OCI-LY7 (cell line): ENCODE data around the gene ZNF672. TPM values are rescaled to one million over a fixed set of nuclear protein-coding genes. Genes with fewer than 3 reads are reported as not detected.

ENCODE experiments used
- BruUV-seq: library from RNA; stranded (reverse); fragments of 400-500 nt; replicated peaks from 2 replicates; lab custom pipeline; 2021; lab: Mats Ljungman, UMichigan
- CTCF ChIA-PET: fragments of 300-600 bp; sonication (Branson Sonifier 250); formaldehyde crosslinking; loops from one replicate; lab custom pipeline; 2022; ENCODE audit warnings: antibody characterized with exemption; ENCODE audit not compliant: unreplicated experiment; lab: Charles Lee
- POLR2A ChIA-PET: fragments of 300-600 bp; sonication (Branson Sonifier 250); formaldehyde crosslinking; loops from one replicate; lab custom pipeline; 2022; ENCODE audit warnings: antibody characterized with exemption; lab: Charles Lee
- DNase-seq: peaks from one replicate; pipeline ENCODE4 v3.0.0-alpha.2; 2015; ENCODE audit warnings: low spot score
- H2AFZ ChIP-seq: fragments of 200-600 bp; sonication (generic), shearing (Covaris generic); 2 replicates; pipeline ENCODE4 v1.6.1; 2014; ENCODE audit warnings: mild to moderate bottlenecking, antibody characterized with exemption, low read length, moderate library complexity
- H3K27ac ChIP-seq: fragments of 200-600 bp; sonication (generic); 2 replicates; pipeline ENCODE4 v1.5.1; 2014; ENCODE audit warnings: mixed run types, low read depth, mild to moderate bottlenecking, moderate library complexity, low read length, inconsistent platforms; ENCODE audit not compliant: poor library complexity, severe bottlenecking
- H3K36me3 ChIP-seq: fragments of 200-600 bp; sonication (generic); 2 replicates; pipeline ENCODE4 v1.6.1; 2014; ENCODE audit warnings: mild to moderate bottlenecking, antibody characterized with exemption, low read length, moderate library complexity, mixed read lengths; ENCODE audit not compliant: insufficient read depth
- H3K4me1 ChIP-seq: fragments of 200-600 bp; sonication (generic); 2 replicates; pipeline ENCODE4 v1.5.1; 2014; ENCODE audit warnings: mild to moderate bottlenecking, low read length; ENCODE audit not compliant: insufficient read depth, poor library complexity, severe bottlenecking
- H3K4me2 ChIP-seq: fragments of 200-600 bp; sonication (generic); 2 replicates; pipeline ENCODE4 v1.6.1; 2014; ENCODE audit warnings: mild to moderate bottlenecking, low read length
- H3K4me3 ChIP-seq: fragments of 200-600 bp; sonication (generic); 2 replicates; pipeline ENCODE4 v1.5.1; 2014; ENCODE audit warnings: mild to moderate bottlenecking, low read depth, low read length; ENCODE audit not compliant: poor library complexity, severe bottlenecking
- H3K79me2 ChIP-seq: fragments of 200-600 bp; sonication (generic); 2 replicates; pipeline ENCODE4 v1.6.1; 2016; ENCODE audit warnings: low read depth, mild to moderate bottlenecking, low read length, moderate library complexity, mixed read lengths; ENCODE audit not compliant: insufficient read depth
- H3K9me2 ChIP-seq: fragments of 200-600 bp; sonication (generic); 2 replicates; pipeline ENCODE4 v1.6.1; 2016; ENCODE audit warnings: mild to moderate bottlenecking, low read length, mixed read lengths; ENCODE audit not compliant: insufficient read depth
- H3K9me3 ChIP-seq: fragments of 200-600 bp; sonication (generic); 2 replicates; pipeline ENCODE4 v1.6.1; 2014; ENCODE audit warnings: mild to moderate bottlenecking, mixed run types, low read length, mixed read lengths
- H4K20me1 ChIP-seq: fragments of 200-600 bp; sonication (generic); 2 replicates; pipeline ENCODE4 v1.6.1; 2014; ENCODE audit warnings: mild to moderate bottlenecking, antibody characterized with exemption, low read length, moderate library complexity, mixed read lengths; ENCODE audit not compliant: insufficient read depth
- EZH2phosphoT487 ChIP-seq: fragments of 200-600 bp; sonication (generic); IDR thresholded peaks from 2 replicates; pipeline ENCODE4 v1.6.1; 2018; ENCODE audit warnings: low read depth, borderline replicate concordance, mild to moderate bottlenecking, mixed run types, antibody characterized with exemption, low read length, moderate library complexity, mixed read lengths
- intact Hi-C: fragments of 100-400 bp; cut with micrococcal nuclease; formaldehyde crosslinking; loops from one replicate; pipeline ENCODE4 v1.10.0; 2022; ENCODE audit not compliant: unreplicated experiment
- total RNA-seq, 2 experiments: library from RNA; depleted of rRNA in 1 of 2; stranded (reverse); fragments of >200 nt in 1 of 2; shearing (Covaris generic) in 1 of 2; gene quantifications; 2 replicates each; pipeline ENCODE4 v1.2.3, GENCODE V29; 2014 to 2022
- TF ChIP-seq, protein P1 (sequence below): fragments of 200-600 bp; sonication (generic); conservative IDR thresholded peaks from 2 replicates; pipeline ENCODE4 v1.5.1; 2014; ENCODE audit warnings: mild to moderate bottlenecking, antibody characterized with exemption, low read length, moderate library complexity, mixed read lengths

The ZNF672 gene
- total RNA-seq, 2 experiments from 2014 or later = 52.7 to 56.1 TPM

GRCh38 chr1:248843687-248844086, 5.7 kb downstream of the ZNF672 start:
- CTCF ChIA-PET = no interaction called here

DNA sequence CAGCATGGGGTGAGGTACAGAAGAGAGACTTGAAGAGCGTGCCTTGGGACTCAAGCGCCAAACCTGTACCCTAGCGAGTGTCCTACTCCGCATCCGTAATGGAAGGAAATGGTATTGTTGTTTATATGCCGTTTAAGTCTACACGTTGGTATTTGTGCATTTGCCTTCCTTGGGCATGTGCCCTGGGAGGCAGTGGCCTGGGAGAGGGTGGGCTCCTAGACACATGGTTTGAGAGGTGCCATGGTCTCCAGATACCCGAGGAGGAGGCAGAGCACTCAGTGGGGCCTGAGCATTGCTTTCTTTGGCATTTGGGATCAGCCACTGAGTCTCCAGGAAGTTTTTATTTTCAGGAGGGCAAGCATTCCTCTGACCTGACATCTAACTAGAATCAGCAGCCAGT, 6.5 kb downstream of the ZNF672 start:
- H3K9me2 ChIP-seq = no peaks in the 10 kb centered on the region
- no peak overlapping the region for H2AFZ ChIP-seq
- peaks cover 10% of the 10 kb centered on the region for H3K79me2 ChIP-seq
- intact Hi-C loops = no loop called here
- no peaks in the 10 kb centered on the region for H3K9me3 ChIP-seq
- peaks cover 4% of the 10 kb centered on the region for H3K4me1 ChIP-seq
- H3K36me3 ChIP-seq = peaks cover 64% of the 10 kb centered on the region
- BruUV-seq = no TSS peak
- H3K4me2 ChIP-seq = no peak overlapping the region
- POLR2A ChIA-PET = no interaction called here
- no peak overlapping the region for H3K4me3 ChIP-seq
- no peaks in the 10 kb centered on the region for H4K20me1 ChIP-seq
- CTCF ChIA-PET = no interaction called here
- no peak for DNase-seq
- no peak overlapping the region for H3K27ac ChIP-seq
- TF ChIP-seq EZH2phosphoT487 = no peak
- TF ChIP-seq, protein P1, sequence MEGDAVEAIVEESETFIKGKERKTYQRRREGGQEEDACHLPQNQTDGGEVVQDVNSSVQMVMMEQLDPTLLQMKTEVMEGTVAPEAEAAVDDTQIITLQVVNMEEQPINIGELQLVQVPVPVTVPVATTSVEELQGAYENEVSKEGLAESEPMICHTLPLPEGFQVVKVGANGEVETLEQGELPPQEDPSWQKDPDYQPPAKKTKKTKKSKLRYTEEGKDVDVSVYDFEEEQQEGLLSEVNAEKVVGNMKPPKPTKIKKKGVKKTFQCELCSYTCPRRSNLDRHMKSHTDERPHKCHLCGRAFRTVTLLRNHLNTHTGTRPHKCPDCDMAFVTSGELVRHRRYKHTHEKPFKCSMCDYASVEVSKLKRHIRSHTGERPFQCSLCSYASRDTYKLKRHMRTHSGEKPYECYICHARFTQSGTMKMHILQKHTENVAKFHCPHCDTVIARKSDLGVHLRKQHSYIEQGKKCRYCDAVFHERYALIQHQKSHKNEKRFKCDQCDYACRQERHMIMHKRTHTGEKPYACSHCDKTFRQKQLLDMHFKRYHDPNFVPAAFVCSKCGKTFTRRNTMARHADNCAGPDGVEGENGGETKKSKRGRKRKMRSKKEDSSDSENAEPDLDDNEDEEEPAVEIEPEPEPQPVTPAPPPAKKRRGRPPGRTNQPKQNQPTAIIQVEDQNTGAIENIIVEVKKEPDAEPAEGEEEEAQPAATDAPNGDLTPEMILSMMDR = no peak

More at GRCh38 chr1:248843687-248844086, 5.7 kb downstream of the ZNF672 start:
- Histone ChIP-seq H3K9me2 (no peaks in the 10 kb centered on the region), H3K4me2 (no peak overlapping the region), H3K36me3 (peaks cover 56% of the 10 kb centered on the region), H3K4me1 (peaks cover 8% of the 10 kb centered on the region), H3K27ac (no peak overlapping the region), H3K79me2 (peaks cover 16% of the 10 kb centered on the region), H4K20me1 (no peaks in the 10 kb centered on the region), H3K9me3 (no peaks in the 10 kb centered on the region), H3K4me3 (no peak overlapping the region), H2AFZ (no peak overlapping the region)
- no peak for DNase-seq
- TF ChIP-seq EZH2phosphoT487 = no peak
- TF ChIP-seq, protein P1 = no peak
- intact Hi-C loops = no loop called here
- POLR2A ChIA-PET = no interaction called here
- no TSS peak for BruUV-seq

DNA sequence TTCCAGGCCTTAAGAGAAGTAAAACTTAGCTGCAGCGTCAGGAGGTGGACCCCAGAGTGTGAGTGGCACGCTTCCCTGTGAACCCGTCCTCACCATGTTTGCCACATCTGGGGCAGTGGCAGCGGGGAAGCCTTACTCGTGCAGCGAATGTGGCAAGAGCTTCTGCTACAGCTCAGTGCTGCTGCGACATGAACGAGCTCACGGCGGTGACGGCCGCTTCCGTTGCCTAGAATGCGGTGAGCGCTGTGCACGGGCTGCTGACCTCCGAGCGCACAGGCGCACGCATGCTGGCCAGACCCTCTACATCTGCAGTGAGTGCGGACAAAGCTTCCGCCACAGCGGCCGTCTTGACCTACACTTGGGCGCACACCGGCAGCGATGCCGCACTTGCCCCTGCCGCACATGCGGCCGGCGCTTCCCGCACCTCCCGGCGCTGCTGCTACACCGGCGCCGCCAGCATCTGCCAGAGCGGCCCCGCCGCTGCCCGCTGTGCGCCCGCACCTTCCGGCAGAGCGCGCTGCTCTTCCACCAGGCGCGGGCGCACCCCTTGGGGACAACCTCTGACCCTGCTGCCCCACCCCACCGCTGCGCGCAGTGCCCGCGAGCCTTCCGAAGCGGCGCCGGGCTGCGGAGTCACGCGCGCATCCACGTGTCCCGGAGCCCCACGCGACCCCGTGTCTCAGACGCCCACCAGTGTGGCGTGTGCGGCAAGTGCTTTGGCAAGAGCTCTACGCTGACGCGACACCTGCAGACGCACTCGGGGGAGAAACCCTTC, 9.3 kb downstream of the ZNF672 start:
- Histone ChIP-seq H3K9me3 (no peaks in the 10 kb centered on the region), H4K20me1 (no peaks in the 10 kb centered on the region), H2AFZ (no peak overlapping the region), H3K27ac (no peak overlapping the region), H3K4me2 (no peak overlapping the region), H3K36me3 (peaks cover 91% of the 10 kb centered on the region), H3K4me1 (peaks cover 2% of the 10 kb centered on the region), H3K79me2 (no peaks in the 10 kb centered on the region), H3K9me2 (no peaks in the 10 kb centered on the region), H3K4me3 (no peak overlapping the region)
- DNase-seq = no peak
- intact Hi-C loops = no loop called here
- no TSS peak for BruUV-seq
- ChIA-PET CTCF (no interaction called here), POLR2A (no interaction called here)
- TF ChIP-seq, protein P1 = no peak
- TF ChIP-seq EZH2phosphoT487 = no peak
